A204.1 (cell line): ENCODE results near the gene POU2F2.

ENCODE experiments used
- FAIRE-seq: peaks from 2 replicates; lab custom pipeline; 2012; peaks lifted over from hg19 to GRCh38; lab: Jason Lieb, UNC

POU2F2 gene

GRCh38 chr19:42132030-42132628 lies at the start of gene POU2F2:
POU2F2 (minus strand) TSS chr19:42132446; CDS start chr19:42132411, 35 bp downstream.
- FAIRE-seq = no peak

GRCh38 chr19:42178791-42179674 lies 46.8 kb upstream of the POU2F2 start:
- FAIRE-seq = no peak

- FAIRE-seq = no peak
Measured at GRCh38 chr19:42177686-42178019, 45.4 kb upstream of the POU2F2 start.

- no peak for FAIRE-seq
Measured at GRCh38 chr19:42176990-42177685, 44.9 kb upstream of the POU2F2 start.

- FAIRE-seq = no peak
Measured at GRCh38 chr19:42176649-42176989, 44.4 kb upstream of the POU2F2 start.

GRCh38 chr19:42175952-42176648 lies 43.9 kb upstream of the POU2F2 start:
- no peak for FAIRE-seq

- no peak for FAIRE-seq
Measured at GRCh38 chr19:42174958-42175734, 42.9 kb upstream of the POU2F2 start.

GRCh38 chr19:42174188-42174587 lies 41.9 kb upstream of the POU2F2 start:
- no peak for FAIRE-seq

GRCh38 chr19:42173695-42174094 lies 41.4 kb upstream of the POU2F2 start:
- no peak for FAIRE-seq

GRCh38 chr19:42172261-42172660 lies 40.0 kb upstream of the POU2F2 start:
- FAIRE-seq = no peak

GRCh38 chr19:42170715-42171114 lies 38.5 kb upstream of the POU2F2 start:
- no peak for FAIRE-seq

- FAIRE-seq = no peak
Measured at GRCh38 chr19:42169486-42170413, 37.5 kb upstream of the POU2F2 start.

- FAIRE-seq = no peak
Measured at GRCh38 chr19:42168206-42168605, 36.0 kb upstream of the POU2F2 start.

- no peak for FAIRE-seq
Measured at GRCh38 chr19:42166316-42166715, 34.1 kb upstream of the POU2F2 start.

GRCh38 chr19:42165146-42165545 lies 32.9 kb upstream of the POU2F2 start:
- FAIRE-seq = no peak

GRCh38 chr19:42161616-42162263 lies 29.5 kb upstream of the POU2F2 start:
- no peak for FAIRE-seq

GRCh38 chr19:42159942-42160341 lies 27.7 kb upstream of the POU2F2 start:
- no peak for FAIRE-seq

GRCh38 chr19:42158926-42159325 lies 26.7 kb upstream of the POU2F2 start:
- FAIRE-seq = no peak

- FAIRE-seq = no peak
Measured at GRCh38 chr19:42156571-42156970, 24.3 kb upstream of the POU2F2 start.

GRCh38 chr19:42155796-42156195 lies 23.6 kb upstream of the POU2F2 start:
- FAIRE-seq = no peak
